CD1c-positive myeloid dendritic cell (primary cell): Measurements from ENCODE around the gene SMARCD2.

Experiments
- DNase-seq: peaks from one replicate; pipeline ENCODE4 v3.0.0-alpha.2; 2016; ENCODE audit errors: extremely low spot score

SMARCD2 gene

GRCh38 chr17:63832014-63832413 is 10.5 kb downstream of the SMARCD2 start:
- no peak for DNase-seq

GRCh38 chr17:63831505-63831904 is 11.0 kb downstream of the SMARCD2 start:
- no peak for DNase-seq

- no peak for DNase-seq
These were observed 11.5 kb downstream of the SMARCD2 start for GRCh38 chr17:63830904-63831491.

GRCh38 chr17:63830278-63830677 is 12.2 kb downstream of the SMARCD2 start:
- no peak for DNase-seq

GRCh38 chr17:63828936-63829335 is 13.5 kb downstream of the SMARCD2 start:
- no peak for DNase-seq

- no peak for DNase-seq
These were observed 14.7 kb downstream of the SMARCD2 start for GRCh38 chr17:63827801-63828221.

GRCh38 chr17:63827002-63827800 is 15.3 kb downstream of the SMARCD2 start, which contains the start of the genes FTSJ3 and PSMC5:
Gene FTSJ3, minus strand, starts transcription at chr17:63827663. Its CDS starts 761 bp downstream, at chr17:63826902.
Gene PSMC5, plus strand, starts transcription at chr17:63827431. Its CDS starts 60 bp downstream, at chr17:63827491.
- peak; percentile 97 for DNase-seq

GRCh38 chr17:63826468-63827001 is 15.9 kb downstream of the SMARCD2 start:
- DNase-seq: peak; percentile 34

- DNase-seq: no peak
These were observed 18.1 kb downstream of the SMARCD2 start for GRCh38 chr17:63824362-63824761.

GRCh38 chr17:63823659-63824331 is 18.7 kb downstream of the SMARCD2 start:
- no peak for DNase-seq

- DNase-seq: no peak
These were observed 19.9 kb downstream of the SMARCD2 start for GRCh38 chr17:63822537-63822936.

GRCh38 chr17:63821804-63822203 is 20.7 kb downstream of the SMARCD2 start:
- DNase-seq: no peak

GRCh38 chr17:63820963-63821561 is 21.4 kb downstream of the SMARCD2 start:
- DNase-seq: no peak

GRCh38 chr17:63819585-63820537 is 22.6 kb downstream of the SMARCD2 start:
- no peak for DNase-seq

- no peak for DNase-seq
These were observed 23.4 kb downstream of the SMARCD2 start for GRCh38 chr17:63819131-63819530.

- no peak for DNase-seq
These were observed 24.6 kb downstream of the SMARCD2 start for GRCh38 chr17:63817736-63818385.

- no peak for DNase-seq
These were observed 25.8 kb downstream of the SMARCD2 start for GRCh38 chr17:63816669-63817068.

GRCh38 chr17:63816123-63816522 is 26.4 kb downstream of the SMARCD2 start:
- DNase-seq: no peak

- DNase-seq: no peak
These were observed 32.5 kb downstream of the SMARCD2 start for GRCh38 chr17:63809970-63810369.

GRCh38 chr17:63805591-63805990 is 36.9 kb downstream of the SMARCD2 start:
- no peak for DNase-seq
